Upper lobe of left lung (tissue), 4 donors: ENCODE data around the gene ZKSCAN4.

Source experiments
- POLR2A ChIP-seq, 4 donors: fragments of 450-650 bp; IDR thresholded peaks; one replicate each; pipeline ENCODE4 v1.5.1; 2016 to 2017; ENCODE audit warnings: antibody characterized with exemption in 4 of 4, mild to moderate bottlenecking in 2 of 4
- POLR2AphosphoS5 ChIP-seq, 2 donors: sonication (generic); formaldehyde crosslinking; IDR thresholded peaks; one replicate each; pipeline ENCODE4 v1.5.1; 2017; ENCODE audit warnings: antibody characterized with exemption in 2 of 2
- TF ChIP-seq, protein P1 (sequence below), 6 experiments: fragments of 450-650 bp in 4 of 6; fragments of 200-600 bp in 2 of 6; sonication (generic) in 2 of 6; IDR thresholded peaks; one replicate each; pipeline ENCODE4 v1.5.1; 2016 to 2019; ENCODE audit warnings: antibody characterized with exemption in 6 of 6

GRCh38 chr6:28257042-28257441, 5.0 kb upstream of the ZKSCAN4 start:
- TF ChIP-seq, protein P1, sequence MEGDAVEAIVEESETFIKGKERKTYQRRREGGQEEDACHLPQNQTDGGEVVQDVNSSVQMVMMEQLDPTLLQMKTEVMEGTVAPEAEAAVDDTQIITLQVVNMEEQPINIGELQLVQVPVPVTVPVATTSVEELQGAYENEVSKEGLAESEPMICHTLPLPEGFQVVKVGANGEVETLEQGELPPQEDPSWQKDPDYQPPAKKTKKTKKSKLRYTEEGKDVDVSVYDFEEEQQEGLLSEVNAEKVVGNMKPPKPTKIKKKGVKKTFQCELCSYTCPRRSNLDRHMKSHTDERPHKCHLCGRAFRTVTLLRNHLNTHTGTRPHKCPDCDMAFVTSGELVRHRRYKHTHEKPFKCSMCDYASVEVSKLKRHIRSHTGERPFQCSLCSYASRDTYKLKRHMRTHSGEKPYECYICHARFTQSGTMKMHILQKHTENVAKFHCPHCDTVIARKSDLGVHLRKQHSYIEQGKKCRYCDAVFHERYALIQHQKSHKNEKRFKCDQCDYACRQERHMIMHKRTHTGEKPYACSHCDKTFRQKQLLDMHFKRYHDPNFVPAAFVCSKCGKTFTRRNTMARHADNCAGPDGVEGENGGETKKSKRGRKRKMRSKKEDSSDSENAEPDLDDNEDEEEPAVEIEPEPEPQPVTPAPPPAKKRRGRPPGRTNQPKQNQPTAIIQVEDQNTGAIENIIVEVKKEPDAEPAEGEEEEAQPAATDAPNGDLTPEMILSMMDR (IDR thresholded peaks at IDR 0.05): no peak
- TF ChIP-seq POLR2A (IDR thresholded peaks at IDR 0.05) (no peak), POLR2AphosphoS5 (IDR thresholded peaks at IDR 0.05) (no peak)
